ENCODE results near the gene EPHA6.

The EPHA6 gene

GRCh38 chr3:97232393-97233034, 418.1 kb downstream of the EPHA6 start:
- H3K9ac ChIP-seq (ENCODE audit: low read depth, low read length) = no peak overlapping the region
- no peaks in the 10 kb centered on the region for H3K9me3 ChIP-seq (ENCODE audit: insufficient read depth, low read length, severe bottlenecking)
- no peaks in the 10 kb centered on the region for H4K20me1 ChIP-seq (ENCODE audit: insufficient read depth, low read length)
- H3K79me2 ChIP-seq (ENCODE audit: insufficient read depth, low read length) = no peaks in the 10 kb centered on the region
- H3K4me2 ChIP-seq (ENCODE audit: insufficient read depth, low read length) = no peak overlapping the region
- no peak overlapping the region for H3K4me3 ChIP-seq (ENCODE audit: low read depth in 1 of 2, low read length in 2 of 2)
- no peak overlapping the region for H2AFZ ChIP-seq (ENCODE audit: low read depth, low read length)
- TF ChIP-seq, protein P1, sequence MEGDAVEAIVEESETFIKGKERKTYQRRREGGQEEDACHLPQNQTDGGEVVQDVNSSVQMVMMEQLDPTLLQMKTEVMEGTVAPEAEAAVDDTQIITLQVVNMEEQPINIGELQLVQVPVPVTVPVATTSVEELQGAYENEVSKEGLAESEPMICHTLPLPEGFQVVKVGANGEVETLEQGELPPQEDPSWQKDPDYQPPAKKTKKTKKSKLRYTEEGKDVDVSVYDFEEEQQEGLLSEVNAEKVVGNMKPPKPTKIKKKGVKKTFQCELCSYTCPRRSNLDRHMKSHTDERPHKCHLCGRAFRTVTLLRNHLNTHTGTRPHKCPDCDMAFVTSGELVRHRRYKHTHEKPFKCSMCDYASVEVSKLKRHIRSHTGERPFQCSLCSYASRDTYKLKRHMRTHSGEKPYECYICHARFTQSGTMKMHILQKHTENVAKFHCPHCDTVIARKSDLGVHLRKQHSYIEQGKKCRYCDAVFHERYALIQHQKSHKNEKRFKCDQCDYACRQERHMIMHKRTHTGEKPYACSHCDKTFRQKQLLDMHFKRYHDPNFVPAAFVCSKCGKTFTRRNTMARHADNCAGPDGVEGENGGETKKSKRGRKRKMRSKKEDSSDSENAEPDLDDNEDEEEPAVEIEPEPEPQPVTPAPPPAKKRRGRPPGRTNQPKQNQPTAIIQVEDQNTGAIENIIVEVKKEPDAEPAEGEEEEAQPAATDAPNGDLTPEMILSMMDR (IDR thresholded peaks at IDR 0.05; ENCODE audit: borderline replicate concordance, extremely low read depth, low read length, poor library complexity, severe bottlenecking) = no peak
- TF ChIP-seq EZH2 (IDR thresholded peaks at IDR 0.05; ENCODE audit: borderline replicate concordance, low read depth, low read length, severe bottlenecking) = no peak
- no peak overlapping the region for H3K27ac ChIP-seq (ENCODE audit: low read length)
- no peaks in the 10 kb centered on the region for H3K4me1 ChIP-seq (ENCODE audit: insufficient read depth, low read length)
- ATAC-seq (ENCODE audit: insufficient read depth, low read depth) (no peak), DNase-seq (no peak)
- no peaks in the 10 kb centered on the region for H3K27me3 ChIP-seq (ENCODE audit: insufficient read depth, low read length, poor library complexity)
- H3K36me3 ChIP-seq (ENCODE audit: insufficient read depth, low read length) = no peaks in the 10 kb centered on the region

GRCh38 chr3:97235179-97235578, 420.8 kb downstream of the EPHA6 start:
- Histone ChIP-seq H3K79me2 (ENCODE audit: insufficient read depth, low read length) (no peaks in the 10 kb centered on the region), H3K36me3 (ENCODE audit: insufficient read depth, low read length) (no peaks in the 10 kb centered on the region), H2AFZ (ENCODE audit: low read depth, low read length) (no peak overlapping the region), H3K4me2 (ENCODE audit: insufficient read depth, low read length) (no peak overlapping the region), H3K4me1 (ENCODE audit: insufficient read depth, low read length) (no peaks in the 10 kb centered on the region), H3K4me3 (ENCODE audit: low read depth in 1 of 2, low read length in 2 of 2) (no peak overlapping the region), H4K20me1 (ENCODE audit: insufficient read depth, low read length) (no peaks in the 10 kb centered on the region), H3K27me3 (ENCODE audit: insufficient read depth, low read length, poor library complexity) (no peaks in the 10 kb centered on the region), H3K9me3 (ENCODE audit: insufficient read depth, low read length, severe bottlenecking) (no peaks in the 10 kb centered on the region), H3K27ac (ENCODE audit: low read length) (no peak overlapping the region), H3K9ac (ENCODE audit: low read depth, low read length) (no peak overlapping the region)
- DNase-seq (no peak), ATAC-seq (ENCODE audit: insufficient read depth, low read depth) (no peak)
- no peak for TF ChIP-seq EZH2 (IDR thresholded peaks at IDR 0.05; ENCODE audit: borderline replicate concordance, low read depth, low read length, severe bottlenecking)
- TF ChIP-seq, protein P1 (IDR thresholded peaks at IDR 0.05; ENCODE audit: borderline replicate concordance, extremely low read depth, low read length, poor library complexity, severe bottlenecking) = no peak

DNA sequence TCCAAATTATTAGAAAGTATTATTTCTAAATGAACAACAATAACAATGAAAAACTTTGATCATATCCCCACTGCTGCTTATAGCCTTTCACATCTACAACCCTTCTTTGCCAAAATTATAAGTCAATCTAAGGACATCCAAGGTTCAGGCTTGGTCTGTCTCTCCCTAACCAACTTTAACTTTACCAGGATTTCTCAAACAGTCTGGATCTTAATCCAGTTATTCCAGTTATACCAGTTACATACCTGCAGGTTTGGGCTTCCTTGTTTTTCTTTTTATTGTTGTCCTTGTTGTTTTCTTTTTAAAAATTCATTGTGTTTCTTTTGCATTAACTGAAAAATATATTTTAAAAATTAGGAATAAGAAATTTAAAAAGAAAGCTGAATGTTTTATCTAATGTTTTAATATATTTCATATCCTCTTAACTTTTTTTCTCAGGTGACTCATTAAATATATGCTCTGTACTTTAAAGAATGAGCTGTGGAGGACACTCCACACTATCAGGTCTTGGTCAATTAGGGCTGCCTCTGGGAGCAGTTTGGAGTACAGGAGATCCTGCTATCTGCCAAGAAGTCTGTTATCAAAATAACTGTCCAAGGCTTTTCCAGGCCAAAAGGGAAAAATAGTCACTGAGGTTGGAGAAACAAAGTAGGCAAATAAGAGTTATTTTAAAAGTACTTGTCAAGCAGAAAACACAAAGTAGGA, 421.4 kb downstream of the EPHA6 start:
- DNase-seq (no peak), ATAC-seq (ENCODE audit: insufficient read depth, low read depth) (no peak)
- Histone ChIP-seq H3K27ac (ENCODE audit: low read length) (no peak overlapping the region), H3K79me2 (ENCODE audit: insufficient read depth, low read length) (no peaks in the 10 kb centered on the region), H4K20me1 (ENCODE audit: insufficient read depth, low read length) (no peaks in the 10 kb centered on the region), H3K4me2 (ENCODE audit: insufficient read depth, low read length) (no peak overlapping the region), H3K9ac (ENCODE audit: low read depth, low read length) (no peak overlapping the region), H3K9me3 (ENCODE audit: insufficient read depth, low read length, severe bottlenecking) (no peaks in the 10 kb centered on the region), H3K4me1 (ENCODE audit: insufficient read depth, low read length) (no peaks in the 10 kb centered on the region), H3K27me3 (ENCODE audit: insufficient read depth, low read length, poor library complexity) (no peaks in the 10 kb centered on the region), H3K4me3 (ENCODE audit: low read depth in 1 of 2, low read length in 2 of 2) (no peak overlapping the region), H2AFZ (ENCODE audit: low read depth, low read length) (no peak overlapping the region), H3K36me3 (ENCODE audit: insufficient read depth, low read length) (no peaks in the 10 kb centered on the region)
- no peak for TF ChIP-seq EZH2 (IDR thresholded peaks at IDR 0.05; ENCODE audit: borderline replicate concordance, low read depth, low read length, severe bottlenecking)
- TF ChIP-seq, protein P1 (IDR thresholded peaks at IDR 0.05; ENCODE audit: borderline replicate concordance, extremely low read depth, low read length, poor library complexity, severe bottlenecking) = no peak

All from DND-41 (cell line).